Activated T-helper 2 cell treated with anti-CD3 and anti-CD28 coated beads, Interferon-gamma antibody, Interleukin-2, Interleukin-4, amounts not matched to agents 10 μg/mL and 5 μg/mL and 100 μg/mL, durations not matched to agents 14 hours and 24 hours and 36 hours (primary cell): Measurements from ENCODE around the gene IL18BP. TPM values are rescaled to one million over a fixed set of nuclear protein-coding genes. Genes with fewer than 3 reads are reported as not detected.

Experiments used
- DNase-seq: peaks from one replicate; pipeline ENCODE4 v3.0.0; 2021; ENCODE audit warnings: low spot score
- H3K27ac Mint-ChIP-seq: one replicate; pipeline ENCODE4 v1.8.0; 2021; ENCODE audit warnings: mixed read lengths
- H3K27me3 Mint-ChIP-seq: one replicate; pipeline ENCODE4 v1.8.0; 2021; ENCODE audit warnings: low read depth, mixed read lengths
- H3K36me3 Mint-ChIP-seq: one replicate; pipeline ENCODE4 v1.8.0; 2021; ENCODE audit warnings: low read depth, mixed read lengths
- H3K4me1 Mint-ChIP-seq: one replicate; pipeline ENCODE4 v1.8.0; 2021; ENCODE audit warnings: low read depth, mixed read lengths
- H3K4me3 Mint-ChIP-seq: one replicate; pipeline ENCODE4 v1.8.0; 2021; ENCODE audit warnings: low read depth, mild to moderate bottlenecking, moderate library complexity, mixed read lengths
- H3K9me3 Mint-ChIP-seq: one replicate; pipeline ENCODE4 v1.8.0; 2021; ENCODE audit warnings: mixed read lengths
- intact Hi-C: fragments of 100-400 bp; cut with micrococcal nuclease; formaldehyde crosslinking; loops from one replicate; pipeline ENCODE4 v1.15.1; 2023
- total RNA-seq: library from RNA; stranded (reverse); gene quantifications from 2 replicates; pipeline ENCODE4 v1.2.3, GENCODE V29; 2022

IL18BP gene
- total RNA-seq, 1 donor from 2014 or later: 13.5 TPM

DNA sequence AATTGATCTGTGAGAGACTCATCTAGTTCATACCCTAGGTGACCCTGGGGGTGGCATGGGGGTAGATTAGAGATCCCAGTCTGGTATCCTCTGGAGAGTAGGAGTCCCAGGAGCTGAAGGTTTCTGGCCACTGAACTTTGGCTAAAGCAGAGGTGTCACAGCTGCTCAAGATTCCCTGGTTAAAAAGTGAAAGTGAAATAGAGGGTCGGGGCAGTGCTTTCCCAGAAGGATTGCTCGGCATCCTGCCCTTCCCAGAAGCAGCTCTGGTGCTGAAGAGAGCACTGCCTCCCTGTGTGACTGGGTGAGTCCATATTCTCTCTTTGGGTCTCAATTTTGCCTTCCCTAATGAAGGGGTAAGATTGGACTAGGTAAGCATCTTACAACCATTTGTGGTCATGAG lies 653 bp downstream of the IL18BP start:
- Mint-ChIP-seq H3K4me1 (peaks cover 14% of the 10 kb centered on the region), H3K36me3 (peaks cover 50% of the 10 kb centered on the region), H3K9me3 (no peaks in the 10 kb centered on the region), H3K27ac (peak overlapping the region; percentile 87), H3K27me3 (no peaks in the 10 kb centered on the region), H3K4me3 (peak overlapping the region; percentile 68)
- no peak for DNase-seq
- intact Hi-C loops: no loop called here

GRCh38 chr11:71999798-72000197 lies 1.1 kb downstream of the IL18BP start:
- H3K4me1 Mint-ChIP-seq: peaks cover 14% of the 10 kb centered on the region
- intact Hi-C loops: no loop called here
- H3K9me3 Mint-ChIP-seq: no peaks in the 10 kb centered on the region
- no peaks in the 10 kb centered on the region for H3K27me3 Mint-ChIP-seq
- H3K4me3 Mint-ChIP-seq: no peak overlapping the region
- peak overlapping the region; percentile 87 for H3K27ac Mint-ChIP-seq
- H3K36me3 Mint-ChIP-seq: peaks cover 54% of the 10 kb centered on the region
- DNase-seq: no peak

DNA sequence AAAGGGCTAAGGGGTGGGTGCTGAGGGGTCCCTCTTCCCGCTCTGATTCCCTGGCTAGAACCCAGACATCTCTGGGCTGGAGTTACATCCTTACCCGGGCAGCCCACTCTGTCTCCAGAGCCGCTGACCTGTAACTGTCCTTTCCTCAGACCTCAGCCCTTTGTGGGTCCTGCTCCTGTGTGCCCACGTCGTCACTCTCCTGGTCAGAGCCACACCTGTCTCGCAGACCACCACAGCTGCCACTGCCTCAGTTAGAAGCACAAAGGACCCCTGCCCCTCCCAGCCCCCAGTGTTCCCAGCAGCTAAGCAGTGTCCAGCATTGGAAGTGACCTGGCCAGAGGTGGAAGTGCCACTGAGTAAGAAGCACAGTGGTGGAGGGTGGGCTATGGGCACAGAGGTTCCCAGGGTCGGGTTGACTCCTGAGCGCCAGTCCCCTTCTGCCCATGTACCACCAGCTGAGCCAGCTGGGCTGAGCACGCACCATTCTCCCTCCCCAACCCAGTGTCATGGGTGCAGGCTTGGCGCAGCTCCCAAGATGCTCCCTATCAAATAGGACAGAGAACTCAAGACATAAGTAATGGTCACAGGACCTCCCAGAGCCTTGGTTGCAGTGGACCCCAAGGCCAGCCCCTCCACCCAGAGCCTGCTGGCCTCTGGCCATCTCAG lies 1.6 kb downstream of the IL18BP start:
- H3K9me3 Mint-ChIP-seq: no peaks in the 10 kb centered on the region
- peaks cover 14% of the 10 kb centered on the region for H3K4me1 Mint-ChIP-seq
- intact Hi-C loops: no loop called here
- H3K27me3 Mint-ChIP-seq: no peaks in the 10 kb centered on the region
- H3K27ac Mint-ChIP-seq: no peak overlapping the region
- no peak overlapping the region for H3K4me3 Mint-ChIP-seq
- no peak for DNase-seq
- peaks cover 58% of the 10 kb centered on the region for H3K36me3 Mint-ChIP-seq

GRCh38 chr11:72001285-72001684 lies 2.6 kb downstream of the IL18BP start:
- H3K36me3 Mint-ChIP-seq: peaks cover 65% of the 10 kb centered on the region
- peaks cover 14% of the 10 kb centered on the region for H3K4me1 Mint-ChIP-seq
- no peak overlapping the region for H3K27ac Mint-ChIP-seq

GRCh38 chr11:72001834-72002591 lies 3.3 kb downstream of the IL18BP start:
- DNase-seq: no peak
- Mint-ChIP-seq H3K36me3 (peaks cover 72% of the 10 kb centered on the region), H3K9me3 (no peaks in the 10 kb centered on the region), H3K4me1 (peaks cover 14% of the 10 kb centered on the region), H3K27ac (peak overlapping the region; percentile 62), H3K27me3 (no peaks in the 10 kb centered on the region), H3K4me3 (no peak overlapping the region)
- intact Hi-C loops: no loop called here

More at GRCh38 chr11:72001285-72001684, 2.6 kb downstream of the IL18BP start:
- intact Hi-C loops: no loop called here
- DNase-seq: no peak
- Mint-ChIP-seq H3K4me3 (no peak overlapping the region), H3K27me3 (no peaks in the 10 kb centered on the region), H3K9me3 (no peaks in the 10 kb centered on the region)

GRCh38 chr11:72002841-72003775 lies 4.4 kb downstream of the IL18BP start:
- no peak overlapping the region for H3K4me3 Mint-ChIP-seq
- H3K36me3 Mint-ChIP-seq: peaks cover 81% of the 10 kb centered on the region
- H3K9me3 Mint-ChIP-seq: no peaks in the 10 kb centered on the region
- H3K27me3 Mint-ChIP-seq: no peaks in the 10 kb centered on the region
- intact Hi-C loops: no loop called here
- peak overlapping the region; percentile 62 for H3K27ac Mint-ChIP-seq
- DNase-seq: no peak
- H3K4me1 Mint-ChIP-seq: peaks cover 14% of the 10 kb centered on the region

- intact Hi-C loops: no loop called here
- no peak overlapping the region for H3K4me3 Mint-ChIP-seq
- peaks cover 10% of the 10 kb centered on the region for H3K4me1 Mint-ChIP-seq
- H3K36me3 Mint-ChIP-seq: peaks cover 83% of the 10 kb centered on the region
- H3K27me3 Mint-ChIP-seq: no peaks in the 10 kb centered on the region
- H3K27ac Mint-ChIP-seq: no peak overlapping the region
- no peaks in the 10 kb centered on the region for H3K9me3 Mint-ChIP-seq
- no peak for DNase-seq
Measured at GRCh38 chr11:72003776-72004171, 5.1 kb downstream of the IL18BP start.

DNA sequence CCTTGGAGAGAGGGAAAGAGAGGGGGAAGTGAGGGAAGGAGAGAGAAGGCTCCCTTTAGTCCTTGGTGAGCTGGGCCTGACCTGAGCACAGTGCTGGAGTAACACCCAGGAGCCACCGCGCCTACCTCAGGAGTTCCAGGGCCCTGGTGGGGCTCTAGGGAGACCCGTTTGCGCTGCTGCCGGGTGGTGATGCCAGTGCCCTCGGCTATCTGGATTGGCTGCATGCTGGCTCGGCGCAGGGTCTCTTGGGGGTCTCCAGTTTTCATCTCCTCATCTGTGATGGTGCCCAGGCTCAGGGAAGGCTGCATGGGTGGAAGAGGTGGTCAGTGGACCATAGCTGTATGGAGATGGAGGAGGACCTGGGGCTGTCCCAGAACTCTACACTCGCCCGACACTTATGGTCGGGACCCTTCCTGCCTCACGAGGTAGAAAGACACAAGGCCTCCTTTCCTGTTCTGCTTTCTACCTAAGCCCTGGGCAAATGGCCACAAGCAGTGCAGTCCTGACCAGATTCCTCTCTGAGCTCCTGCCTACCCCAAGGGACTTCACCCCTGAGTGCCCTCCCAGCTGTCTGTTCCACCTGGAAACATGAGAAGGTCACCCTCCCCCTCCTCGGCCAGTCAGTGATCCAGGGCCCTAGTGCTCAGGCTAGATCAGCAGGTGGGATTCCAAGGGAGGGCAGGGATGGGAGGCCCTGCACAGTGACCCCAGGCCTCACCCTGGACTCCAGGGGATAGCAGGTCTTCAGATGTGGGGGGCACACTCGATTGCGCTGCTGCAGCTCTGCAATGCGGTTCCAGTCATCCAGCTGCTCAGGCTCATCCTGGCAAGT lies 6.0 kb downstream of the IL18BP start:
- Mint-ChIP-seq H3K36me3 (peaks cover 82% of the 10 kb centered on the region), H3K27me3 (no peaks in the 10 kb centered on the region)

GRCh38 chr11:72005347-72006260 lies 6.9 kb downstream of the IL18BP start:
- Mint-ChIP-seq H3K27ac (no peak overlapping the region), H3K9me3 (no peaks in the 10 kb centered on the region)

More for the DNA sequence above, 6.0 kb downstream of the IL18BP start:
- Mint-ChIP-seq H3K4me1 (no peaks in the 10 kb centered on the region), H3K27ac (no peak overlapping the region), H3K4me3 (no peak overlapping the region), H3K9me3 (no peaks in the 10 kb centered on the region)
- DNase-seq: no peak
- intact Hi-C loops: no loop called here

DNA sequence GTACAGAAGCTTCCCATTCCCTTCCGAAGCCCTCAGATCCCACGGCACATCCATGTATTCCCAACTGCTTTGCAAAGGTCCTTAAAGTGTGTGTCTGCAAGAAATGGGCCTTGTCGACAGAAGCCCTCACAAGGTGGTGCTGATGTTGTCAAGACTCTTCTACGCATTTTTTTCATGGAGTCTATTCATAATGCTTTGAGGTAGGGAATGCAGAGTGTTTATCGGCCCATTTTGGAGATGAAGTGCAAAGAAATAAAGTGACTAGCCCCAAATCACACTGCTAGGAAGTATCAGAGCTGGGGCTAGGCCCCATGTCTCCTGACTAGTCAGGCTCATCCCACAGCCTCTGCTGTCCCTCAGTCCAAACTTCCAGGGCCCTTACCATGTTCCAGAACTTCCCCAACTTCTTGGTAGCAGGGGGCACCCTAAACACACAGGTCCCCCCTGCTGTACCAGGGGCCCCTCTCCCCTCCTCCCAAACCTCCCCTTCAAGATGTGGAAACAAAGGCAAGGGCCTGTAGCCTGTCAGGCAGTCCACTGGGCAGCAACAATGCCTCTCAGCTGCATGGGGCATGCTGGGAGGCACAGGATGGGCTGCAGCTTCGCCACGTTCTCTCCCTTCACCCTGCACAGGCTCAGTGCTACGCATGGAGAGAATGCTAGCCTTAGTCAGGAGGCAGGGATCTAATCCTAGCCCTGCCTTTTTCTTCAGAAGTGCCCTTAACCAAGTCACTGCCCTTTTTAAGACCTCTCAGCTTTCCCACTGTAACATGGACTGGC lies 7.8 kb downstream of the IL18BP start:
- no peak overlapping the region for H3K27ac Mint-ChIP-seq
- peaks cover 88% of the 10 kb centered on the region for H3K36me3 Mint-ChIP-seq
- no peak overlapping the region for H3K4me3 Mint-ChIP-seq
- no peaks in the 10 kb centered on the region for H3K27me3 Mint-ChIP-seq
- no peaks in the 10 kb centered on the region for H3K4me1 Mint-ChIP-seq
- DNase-seq: no peak
- intact Hi-C loops: no loop called here
- H3K9me3 Mint-ChIP-seq: no peaks in the 10 kb centered on the region

More at GRCh38 chr11:72005347-72006260, 6.9 kb downstream of the IL18BP start:
- intact Hi-C loops: no loop called here
- peaks cover 84% of the 10 kb centered on the region for H3K36me3 Mint-ChIP-seq
- no peak for DNase-seq
- no peak overlapping the region for H3K4me3 Mint-ChIP-seq
- no peaks in the 10 kb centered on the region for H3K4me1 Mint-ChIP-seq
- H3K27me3 Mint-ChIP-seq: no peaks in the 10 kb centered on the region

- Mint-ChIP-seq H3K4me1 (no peaks in the 10 kb centered on the region), H3K9me3 (no peaks in the 10 kb centered on the region), H3K27ac (no peak overlapping the region), H3K36me3 (peaks cover 84% of the 10 kb centered on the region), H3K27me3 (no peaks in the 10 kb centered on the region), H3K4me3 (no peak overlapping the region)
- intact Hi-C loops: no loop called here
- no peak for DNase-seq
Measured at GRCh38 chr11:72007089-72007476, 8.4 kb downstream of the IL18BP start.
